Testis (tissue), 3 donors: ENCODE measurements around the gene KCNJ5. TPM values are rescaled to one million over a fixed set of nuclear protein-coding genes. Genes with fewer than 3 reads are reported as not detected.

Experiments used
- DNase-seq: peaks from one replicate; pipeline ENCODE4 v3.0.0-alpha.2; 2019
- H3K27ac ChIP-seq, 2 donors: fragments of 200-600 bp; sonication (generic); one replicate each; pipeline ENCODE4 v1.5.1; 2019
- H3K27me3 ChIP-seq: fragments of 200-600 bp; sonication (generic); one replicate; pipeline ENCODE4 v1.5.1; 2019
- H3K36me3 ChIP-seq: fragments of 200-600 bp; sonication (generic); one replicate; pipeline ENCODE4 v1.5.1; 2017; ENCODE audit warnings: low read depth; ENCODE audit errors: missing control alignments
- H3K4me1 ChIP-seq: fragments of 200-600 bp; sonication (generic); one replicate; pipeline ENCODE4 v1.5.1; 2019
- H3K4me3 ChIP-seq, 2 donors: fragments of 200-600 bp; sonication (generic); one replicate each; pipeline ENCODE4 v1.5.1; 2017 to 2019
- H3K9me3 ChIP-seq: fragments of 200-600 bp; sonication (generic); one replicate; pipeline ENCODE4 v1.5.1; 2017
- POLR2A ChIP-seq: fragments of 450-650 bp; IDR thresholded peaks from one replicate; pipeline ENCODE4 v1.6.1; 2017; ENCODE audit warnings: antibody characterized with exemption, mild to moderate bottlenecking, moderate library complexity
- WGBS, 2 donors: methylation state at CpG; one replicate each; pipeline ENCODE4 v1.1.5; 2018; 5-methylcytosine and 5-hydroxymethylcytosine counted together
- intact Hi-C: fragments of 100-400 bp; cut with DNase I; formaldehyde crosslinking; loops from one replicate; pipeline ENCODE4 v1.15.1; 2023; ENCODE audit warnings: low total_unique reads
- polyA plus RNA-seq: library from polyadenylated mRNA; stranded (reverse); fragments of 350-450 nt; fragmentation: Illumina TruSeq; extraction: RNeasy Lipid Tissue Mini Kit (QIAGEN cat#74804); gene quantifications from one replicate; pipeline ENCODE4 v1.2.3, GENCODE V29; 2014; ENCODE audit warnings: low read depth, low replicate concordance; ENCODE audit not compliant: insufficient read depth
- total RNA-seq, 2 donors: library from RNA; depleted of rRNA; stranded (reverse); fragments of >200 nt; gene quantifications; one replicate each; pipeline ENCODE4 v1.2.3, GENCODE V29; 2016
- TF ChIP-seq, protein P1 (sequence below), 3 experiments: fragments of 450-650 bp in 2 of 3; fragments of 200-600 bp in 1 of 3; sonication (generic) in 1 of 3; IDR thresholded peaks; one replicate each; pipeline ENCODE4 v1.5.1; 2016 to 2019; ENCODE audit warnings: antibody characterized with exemption in 3 of 3, mild to moderate bottlenecking in 2 of 3, moderate library complexity in 1 of 3

The KCNJ5 gene
- total and polyA plus RNA-seq, 3 donors from 2014 or later = 0.55 to 2.1 (median 1.5) TPM

DNA sequence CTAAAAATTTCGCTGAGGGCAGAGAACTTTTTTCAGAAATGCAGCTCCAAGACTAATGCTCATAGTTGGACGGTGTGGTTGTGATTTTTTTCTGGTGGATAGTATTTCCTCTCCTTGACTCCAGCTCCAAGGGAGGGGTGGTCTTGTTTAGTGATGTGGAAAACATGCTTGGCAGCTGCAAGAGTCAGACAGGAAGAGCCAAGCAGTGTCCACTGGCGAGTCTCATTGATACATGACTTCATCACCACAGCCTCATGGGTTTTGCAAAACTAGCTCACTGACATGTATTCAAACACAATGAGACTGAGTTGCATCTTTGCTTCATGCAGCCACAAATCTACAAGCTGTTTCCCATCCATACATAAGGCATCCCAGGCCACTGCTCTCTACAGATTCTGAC lies 16.7 kb upstream of the KCNJ5 start:
- no peaks in the 10 kb centered on the region for H3K4me1 ChIP-seq
- TF ChIP-seq, protein P1, sequence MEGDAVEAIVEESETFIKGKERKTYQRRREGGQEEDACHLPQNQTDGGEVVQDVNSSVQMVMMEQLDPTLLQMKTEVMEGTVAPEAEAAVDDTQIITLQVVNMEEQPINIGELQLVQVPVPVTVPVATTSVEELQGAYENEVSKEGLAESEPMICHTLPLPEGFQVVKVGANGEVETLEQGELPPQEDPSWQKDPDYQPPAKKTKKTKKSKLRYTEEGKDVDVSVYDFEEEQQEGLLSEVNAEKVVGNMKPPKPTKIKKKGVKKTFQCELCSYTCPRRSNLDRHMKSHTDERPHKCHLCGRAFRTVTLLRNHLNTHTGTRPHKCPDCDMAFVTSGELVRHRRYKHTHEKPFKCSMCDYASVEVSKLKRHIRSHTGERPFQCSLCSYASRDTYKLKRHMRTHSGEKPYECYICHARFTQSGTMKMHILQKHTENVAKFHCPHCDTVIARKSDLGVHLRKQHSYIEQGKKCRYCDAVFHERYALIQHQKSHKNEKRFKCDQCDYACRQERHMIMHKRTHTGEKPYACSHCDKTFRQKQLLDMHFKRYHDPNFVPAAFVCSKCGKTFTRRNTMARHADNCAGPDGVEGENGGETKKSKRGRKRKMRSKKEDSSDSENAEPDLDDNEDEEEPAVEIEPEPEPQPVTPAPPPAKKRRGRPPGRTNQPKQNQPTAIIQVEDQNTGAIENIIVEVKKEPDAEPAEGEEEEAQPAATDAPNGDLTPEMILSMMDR (IDR thresholded peaks at IDR 0.05) = no peak
- TF ChIP-seq POLR2A = no peak
- intact Hi-C loops = no loop called here
- WGBS, 2 donors = 89 to 95% methylated on average over 3 of the region's 3 CpGs
- H3K36me3 ChIP-seq = no peaks in the 10 kb centered on the region
- no peak overlapping the region for H3K4me3 ChIP-seq
- no peaks in the 10 kb centered on the region for H3K9me3 ChIP-seq
- no peaks in the 10 kb centered on the region for H3K27me3 ChIP-seq
- no peak for DNase-seq
- no peak overlapping the region for H3K27ac ChIP-seq

DNA sequence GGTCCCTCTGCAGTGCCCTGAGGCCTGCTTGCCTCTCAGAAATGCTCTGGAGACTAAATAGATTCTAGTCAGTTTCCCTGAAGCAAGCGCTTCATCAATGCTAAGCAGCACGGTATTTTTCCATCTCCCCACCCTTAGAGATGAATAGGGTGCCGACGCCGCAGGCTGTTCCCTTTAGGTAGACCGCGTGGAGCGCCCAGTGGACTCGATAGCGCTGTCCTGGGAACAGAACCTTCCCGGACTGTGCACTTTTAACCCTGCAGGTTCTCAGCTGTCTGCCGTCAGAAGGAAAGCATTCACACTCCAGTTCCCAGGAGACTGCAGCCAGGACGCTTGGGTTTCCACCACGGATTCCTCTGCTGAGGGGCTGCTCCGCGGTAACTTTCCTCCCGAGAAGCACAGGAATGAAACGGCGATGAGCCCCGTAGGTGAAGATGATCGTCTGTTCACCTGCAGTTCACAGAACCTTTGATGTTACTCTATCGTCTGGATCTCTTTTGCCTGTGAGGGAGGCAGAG lies 15.0 kb upstream of the KCNJ5 start:
- no peaks in the 10 kb centered on the region for H3K9me3 ChIP-seq
- no peak overlapping the region for H3K27ac ChIP-seq
- H3K4me3 ChIP-seq = no peak overlapping the region
- WGBS, 2 donors = 69 to 79% methylated on average over 22 of the region's 22 CpGs
- no peak for DNase-seq
- intact Hi-C loops = no loop called here
- no peaks in the 10 kb centered on the region for H3K27me3 ChIP-seq
- H3K36me3 ChIP-seq = no peaks in the 10 kb centered on the region
- TF ChIP-seq, protein P1 (IDR thresholded peaks at IDR 0.05) = no peak
- TF ChIP-seq POLR2A = no peak
- H3K4me1 ChIP-seq = no peaks in the 10 kb centered on the region

DNA sequence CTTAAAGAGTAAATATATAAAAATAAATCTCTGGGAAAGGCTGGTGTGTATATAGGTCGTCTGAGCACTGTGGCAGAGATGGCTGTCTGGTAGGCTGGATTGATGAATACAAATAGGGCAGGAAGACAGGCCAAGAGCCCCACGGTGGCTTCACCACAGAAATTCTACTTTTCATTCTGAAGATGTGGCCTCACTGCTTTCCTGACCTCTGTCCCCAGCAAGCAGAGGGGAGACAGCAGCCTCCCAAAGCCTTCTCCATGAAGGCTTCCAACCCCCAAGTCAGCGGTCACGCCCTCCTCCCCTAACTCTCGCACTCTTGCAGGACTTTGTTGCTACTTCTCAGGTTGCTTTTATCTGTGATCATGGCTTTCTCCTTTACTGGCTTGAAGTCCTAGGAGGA lies 13.4 kb upstream of the KCNJ5 start:
- TF ChIP-seq POLR2A = no peak
- TF ChIP-seq, protein P1 (IDR thresholded peaks at IDR 0.05) = no peak
- no peaks in the 10 kb centered on the region for H3K4me1 ChIP-seq
- no peak overlapping the region for H3K4me3 ChIP-seq
- 89 to 93% methylated on average over 5 of the region's 5 CpGs for WGBS, 2 donors
- intact Hi-C loops = no loop called here
- no peak overlapping the region for H3K27ac ChIP-seq
- no peaks in the 10 kb centered on the region for H3K9me3 ChIP-seq
- H3K27me3 ChIP-seq = no peaks in the 10 kb centered on the region
- DNase-seq = no peak
- H3K36me3 ChIP-seq = no peaks in the 10 kb centered on the region

DNA sequence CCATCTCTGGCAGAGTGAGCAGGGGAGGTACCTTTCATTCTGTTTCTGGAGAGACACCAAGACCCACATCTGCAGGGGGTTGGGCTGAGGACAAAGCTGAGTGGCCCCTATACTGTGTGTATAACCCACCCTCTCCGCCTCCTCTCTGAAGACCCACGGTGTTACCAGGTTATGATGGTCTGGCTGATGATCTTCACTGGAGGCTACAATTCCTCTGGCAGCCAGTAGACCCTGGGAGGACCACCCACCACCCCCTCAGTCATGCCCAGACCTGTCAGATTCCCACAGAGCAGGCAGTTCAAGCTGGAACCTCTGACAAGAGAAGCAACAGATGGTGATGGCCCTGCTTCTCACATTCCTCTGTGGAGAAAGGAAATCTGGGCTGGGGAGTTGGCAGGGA lies 12.7 kb upstream of the KCNJ5 start:
- no peaks in the 10 kb centered on the region for H3K9me3 ChIP-seq
- TF ChIP-seq, protein P1 (IDR thresholded peaks at IDR 0.05) = no peak
- no peak for TF ChIP-seq POLR2A
- WGBS, 2 donors = 85% methylated on average over 2 of the region's 2 CpGs; no CpG with 5 or more reads in 1 of the 2 donors
- intact Hi-C loops = no loop called here
- no peaks in the 10 kb centered on the region for H3K27me3 ChIP-seq
- no peak for DNase-seq
- no peak overlapping the region for H3K4me3 ChIP-seq
- H3K27ac ChIP-seq = no peak overlapping the region
- H3K4me1 ChIP-seq = no peaks in the 10 kb centered on the region
- no peaks in the 10 kb centered on the region for H3K36me3 ChIP-seq

DNA sequence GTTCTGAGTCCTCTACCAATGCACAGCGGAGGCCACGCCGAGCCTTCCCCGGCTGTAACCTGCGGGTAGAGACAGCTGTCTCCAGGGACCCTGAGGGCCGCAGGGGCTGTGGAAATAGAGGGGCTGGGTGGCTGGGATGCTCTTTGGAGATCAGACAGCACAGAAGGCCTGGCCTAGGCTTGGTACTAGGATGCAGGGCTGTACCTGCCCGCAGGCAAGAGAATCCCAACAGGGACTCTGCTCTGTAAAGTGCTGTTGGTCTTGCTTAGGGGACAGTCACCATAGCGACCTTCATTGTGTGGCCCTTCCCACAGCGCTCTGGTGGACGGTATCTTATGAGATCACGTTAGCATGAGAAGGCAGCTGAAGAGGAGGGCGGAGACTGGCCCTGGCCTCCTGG lies 11.3 kb upstream of the KCNJ5 start:
- intact Hi-C loops = loop anchor here (5.0 kb wide), 1 partner anchor 62 kb away; the partner anchor contains the start of gene TP53AIP1
- Histone ChIP-seq H3K4me3 (no peak overlapping the region), H3K36me3 (no peaks in the 10 kb centered on the region), H3K9me3 (no peaks in the 10 kb centered on the region), H3K4me1 (no peaks in the 10 kb centered on the region), H3K27ac (no peak overlapping the region), H3K27me3 (no peaks in the 10 kb centered on the region)
- no peak for DNase-seq
- TF ChIP-seq, protein P1 (IDR thresholded peaks at IDR 0.05) = no peak
- no peak for TF ChIP-seq POLR2A
- WGBS, 2 donors = 91 to 93% methylated on average over 12 of the region's 12 CpGs
